ENCODE measurements around the gene HNRNPF. TPM values are rescaled to one million over a fixed set of nuclear protein-coding genes. Genes with fewer than 3 reads are reported as not detected.
"Not testable (repeated sequence)": the region's sequence is repeated elsewhere in the genome, so short reads cannot be mapped to it uniquely, and the experiment has no call there.

Gene HNRNPF
- 132 and 160 TPM in 2 replicates for total RNA-seq

DNA sequence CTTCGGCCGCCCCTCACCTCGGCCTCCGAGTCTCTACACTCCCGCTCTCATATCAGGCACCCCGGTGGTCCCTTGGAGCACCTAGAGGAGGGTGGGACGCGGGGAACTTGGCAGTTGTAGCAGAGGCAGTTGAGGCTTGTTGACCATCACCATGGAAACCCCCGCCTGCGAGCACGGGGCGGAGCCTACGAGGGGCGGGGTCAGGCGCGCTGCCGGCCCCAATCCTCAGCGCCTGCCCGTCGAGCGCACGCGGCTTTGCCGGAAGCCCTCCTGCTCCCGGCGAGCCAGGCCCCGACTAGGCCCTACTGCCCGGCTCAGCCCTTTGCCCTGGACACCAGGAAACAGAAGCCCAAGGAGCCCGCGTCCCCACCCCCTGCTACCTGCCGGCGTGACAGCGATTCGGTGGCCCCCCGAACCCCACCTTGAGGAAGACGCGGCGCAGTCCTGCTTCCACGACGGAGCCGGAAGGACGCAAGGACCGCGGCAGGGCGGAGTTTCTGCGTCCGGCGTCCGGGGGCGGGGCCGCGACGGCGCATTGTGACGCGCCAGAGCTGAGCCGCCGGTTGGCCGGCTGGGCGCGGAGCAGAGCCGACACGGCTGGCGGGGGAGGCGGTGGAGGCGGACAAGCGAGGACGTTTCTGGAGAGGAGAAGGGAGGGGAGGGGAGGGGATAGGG, at the start of gene HNRNPF:
TSS of gene HNRNPF (minus strand) at position 477 of the 675 bp plus-strand sequence. CDS start 21,302 bp downstream, outside the sequence.
- DNase-seq (ENCODE audit: low read depth in 2 of 2): peak; percentile 97 to 98

GRCh38 chr10:43458227-43458626, 49.2 kb upstream of the HNRNPF start:
- no peak for DNase-seq (ENCODE audit: low read depth in 2 of 2)

DNA sequence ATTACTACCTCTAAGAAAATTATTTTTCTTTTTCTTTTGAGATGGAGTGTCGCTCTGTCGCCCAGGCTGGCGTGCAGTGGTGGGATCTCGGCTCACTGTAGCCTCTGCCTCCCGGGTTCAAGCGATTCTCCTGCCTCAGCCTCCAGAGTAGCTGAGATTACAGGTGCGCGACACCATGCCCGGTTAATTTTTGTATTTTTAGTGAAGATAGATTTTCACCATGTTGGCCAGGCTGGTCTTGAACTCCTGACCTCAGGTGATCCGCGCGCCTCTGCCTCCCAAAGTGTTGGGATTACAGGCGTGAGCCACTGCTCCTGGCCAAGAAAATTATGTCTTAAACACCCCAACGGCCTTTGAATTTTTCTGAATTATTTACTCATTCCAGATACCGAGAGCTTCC, 47.6 kb upstream of the HNRNPF start:
- not testable (repeated sequence) for DNase-seq (ENCODE audit: low read depth in 2 of 2)

DNA sequence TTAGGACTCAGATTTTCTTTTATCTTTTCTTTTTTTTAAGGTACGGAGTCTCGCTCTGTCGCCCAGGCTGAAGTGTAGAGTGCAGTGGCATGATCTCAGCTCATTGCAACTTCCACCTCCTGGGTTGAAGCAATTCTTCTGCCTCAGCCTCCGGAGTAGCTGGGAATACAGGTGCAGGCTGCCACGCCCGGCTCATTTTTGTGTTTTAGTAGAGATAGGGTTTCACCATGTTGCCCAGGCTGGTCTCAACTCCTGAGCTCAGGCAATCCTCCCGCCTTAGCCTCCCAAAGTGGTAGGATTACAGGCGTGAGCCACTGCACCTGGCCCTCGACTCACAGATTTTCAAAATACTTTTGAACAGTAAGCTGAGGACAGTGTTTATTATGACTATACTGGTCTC, 45.0 kb upstream of the HNRNPF start:
- DNase-seq (ENCODE audit: low read depth in 2 of 2): not testable (repeated sequence)

DNA sequence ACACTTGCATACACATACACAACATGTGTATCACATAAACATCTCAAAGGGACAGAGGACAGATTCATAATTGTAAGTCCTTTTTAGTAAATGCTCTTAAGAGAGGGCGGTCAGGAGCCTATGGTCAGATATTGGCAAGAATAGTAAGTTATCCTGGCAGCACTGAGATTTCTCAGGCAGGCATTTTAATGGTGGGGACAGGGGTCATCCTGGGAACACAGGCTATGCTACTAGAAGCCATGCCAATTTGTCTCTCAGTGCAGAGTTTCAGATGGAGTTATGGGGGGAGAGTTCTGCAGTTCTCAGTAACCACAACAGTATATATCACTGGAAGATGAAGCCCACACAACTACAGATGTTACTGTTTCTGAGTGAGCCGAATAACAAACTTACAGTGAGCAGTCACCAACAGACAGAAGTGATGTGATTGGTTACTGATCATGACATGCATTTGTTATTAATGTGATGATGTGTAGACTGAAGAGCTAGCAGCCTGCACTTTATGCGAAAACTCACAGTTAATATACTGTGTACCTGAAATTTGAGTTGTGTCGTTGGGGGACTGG, 44.4 kb upstream of the HNRNPF start:
- no peak for DNase-seq (ENCODE audit: low read depth in 2 of 2)

DNA sequence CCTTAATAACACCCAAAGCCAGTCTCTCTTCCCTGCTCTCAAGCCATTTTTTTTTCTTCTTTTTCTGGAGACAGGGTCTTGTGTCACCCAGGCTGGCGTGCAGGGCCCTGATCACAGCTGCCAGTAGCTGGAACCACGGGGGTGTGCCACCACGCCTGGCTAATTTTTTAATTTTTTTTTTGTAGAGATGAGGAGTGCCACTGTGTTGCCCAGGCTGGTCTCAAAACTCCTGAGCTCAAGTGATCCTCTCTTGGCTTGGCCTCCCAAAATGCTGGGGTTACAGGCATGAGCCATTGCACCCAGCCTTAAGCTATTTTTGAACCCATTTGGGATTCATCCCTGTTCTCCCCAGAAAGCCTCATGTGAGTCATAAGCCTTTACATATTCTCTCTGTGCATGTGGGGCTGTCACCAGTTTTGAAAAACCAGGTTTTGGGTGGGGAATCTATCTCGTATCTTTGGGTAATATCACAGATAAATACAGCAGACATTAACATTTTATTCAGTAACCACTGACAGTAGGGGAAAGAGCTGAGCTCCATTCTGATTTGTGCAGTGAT, 43.4 kb upstream of the HNRNPF start:
- no peak for DNase-seq (ENCODE audit: low read depth in 2 of 2)

- DNase-seq (ENCODE audit: low read depth in 2 of 2): no peak
Measured at GRCh38 chr10:43448742-43449141, 39.8 kb upstream of the HNRNPF start.

GRCh38 chr10:43446219-43447017, 37.4 kb upstream of the HNRNPF start:
- DNase-seq (ENCODE audit: low read depth in 2 of 2): not testable (repeated sequence)

GRCh38 chr10:43444897-43445466, 36.0 kb upstream of the HNRNPF start:
- no peak for DNase-seq (ENCODE audit: low read depth in 2 of 2)

GRCh38 chr10:43444323-43444722, 35.3 kb upstream of the HNRNPF start:
- no peak for DNase-seq (ENCODE audit: low read depth in 2 of 2)

DNA sequence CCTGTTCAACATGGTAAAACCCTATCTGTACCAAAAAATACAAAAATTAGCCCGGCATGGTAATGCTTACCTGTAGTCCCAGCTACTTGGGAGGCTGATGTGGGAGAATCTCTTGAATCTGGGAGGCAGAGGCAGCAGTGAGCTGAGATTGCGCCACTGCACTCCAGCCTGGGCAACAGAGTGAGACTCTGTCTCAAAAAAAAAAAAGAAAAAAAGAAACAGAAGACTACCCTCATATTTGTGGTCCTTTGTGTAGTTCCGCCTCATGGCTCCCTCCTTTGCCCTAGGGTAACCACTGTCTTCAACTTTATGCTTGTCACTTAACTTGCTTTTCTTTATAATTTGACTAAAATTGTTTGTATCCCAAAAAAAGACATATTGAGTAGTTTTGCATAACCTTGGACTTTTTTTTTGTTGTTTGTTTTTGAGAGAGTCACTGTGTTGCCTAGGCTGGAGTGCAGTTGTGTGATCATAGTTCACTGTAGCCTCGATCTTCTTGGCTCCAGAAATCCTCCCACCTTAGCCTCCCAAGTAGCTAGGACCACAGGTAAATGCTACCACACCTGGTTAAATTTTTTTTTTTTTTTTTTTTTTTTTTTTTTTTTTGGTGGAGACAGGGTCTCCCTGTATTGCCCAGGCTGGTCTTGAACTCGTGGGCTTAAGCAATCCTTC, 31.6 kb upstream of the HNRNPF start:
- DNase-seq (ENCODE audit: low read depth in 2 of 2): no peak

GRCh38 chr10:43437141-43437870, 28.3 kb upstream of the HNRNPF start:
- peak in 1 of 2 donors; percentile 6 for DNase-seq (ENCODE audit: low read depth in 2 of 2)

DNA sequence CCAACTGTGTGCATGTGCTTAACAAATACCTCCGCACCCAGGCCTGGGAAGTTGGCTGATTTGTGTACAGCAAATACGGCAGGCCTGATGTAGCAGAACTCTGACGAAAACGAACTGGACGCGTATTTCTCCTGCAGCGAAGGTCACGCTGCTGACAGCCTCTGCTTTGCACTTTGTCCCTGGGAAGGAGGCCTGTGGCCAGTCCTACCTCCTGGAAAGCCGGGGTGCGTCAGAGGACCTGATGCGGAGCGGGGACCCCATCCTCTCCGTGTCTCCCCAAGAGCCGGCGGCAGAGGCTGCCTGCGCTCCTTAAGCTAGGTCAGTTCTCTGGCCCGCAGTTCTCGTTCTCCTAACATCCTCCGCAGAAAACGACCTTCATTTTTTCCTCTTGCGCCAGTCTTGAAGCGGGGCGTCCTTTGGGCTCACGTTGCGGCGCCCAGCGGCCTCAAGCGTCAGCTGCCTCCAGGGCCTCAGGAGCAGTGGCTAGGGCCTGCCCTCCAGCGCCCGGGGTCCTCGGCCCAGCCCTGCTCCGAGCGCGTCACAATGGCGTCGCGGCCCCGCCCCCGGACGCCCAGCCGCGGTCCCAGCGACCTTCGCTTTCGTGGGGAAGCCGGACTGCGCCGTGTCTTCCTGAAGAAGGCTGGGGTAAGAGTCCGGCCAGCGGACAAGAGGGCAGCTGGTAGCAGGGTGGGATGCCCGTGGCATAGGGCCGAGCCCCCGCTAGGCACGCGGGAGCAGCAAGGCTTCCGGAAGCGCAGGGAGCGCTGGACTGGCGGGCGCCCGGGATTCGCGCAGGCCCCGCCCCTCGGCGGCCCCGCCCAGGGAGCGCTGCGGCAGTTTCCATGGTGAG, 27.5 kb upstream of the HNRNPF start, which contains the start of gene ZNF487:
TSS of gene ZNF487 (plus strand) at position 821 of the 850 bp plus-strand sequence. CDS start 38,703 bp downstream, outside the sequence.
- DNase-seq (ENCODE audit: low read depth in 2 of 2): peak; percentile 89 to 92

- DNase-seq (ENCODE audit: low read depth in 2 of 2): no peak
Measured at GRCh38 chr10:43430926-43431663, 22.1 kb upstream of the HNRNPF start.

DNA sequence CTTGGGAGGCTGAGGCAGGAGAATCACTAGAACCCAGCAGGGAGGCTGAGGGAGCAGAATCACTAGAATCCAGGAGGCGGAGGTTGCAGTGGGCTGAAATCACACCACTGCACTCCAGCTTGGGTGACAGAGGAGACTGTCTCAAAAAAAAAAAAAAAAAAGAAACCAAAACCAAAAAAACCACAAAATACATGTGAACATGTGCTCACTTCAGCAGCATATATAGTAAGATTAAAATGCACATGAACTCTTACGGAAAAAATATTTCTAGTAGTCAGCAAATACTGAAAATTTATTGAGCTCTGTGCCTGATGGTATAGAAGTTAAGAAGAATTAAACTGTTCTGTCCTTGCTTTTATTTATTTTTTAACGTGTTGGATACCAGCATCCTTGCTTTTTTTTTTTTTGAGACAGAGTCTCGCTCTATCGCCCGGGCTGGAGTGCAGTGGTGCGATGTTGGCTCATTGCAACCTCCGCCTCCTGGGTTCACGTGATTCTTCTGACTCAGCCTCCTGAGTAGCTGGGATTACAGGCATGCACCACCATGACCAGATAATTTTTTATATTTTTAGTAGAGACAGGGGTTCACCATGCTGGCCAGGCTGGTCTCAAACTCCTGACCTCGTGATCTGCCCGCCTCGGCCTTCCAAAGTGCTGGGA, 18.3 kb upstream of the HNRNPF start:
- no peak for DNase-seq (ENCODE audit: low read depth in 2 of 2)

- DNase-seq (ENCODE audit: low read depth in 2 of 2): not testable (repeated sequence)
Measured at GRCh38 chr10:43426476-43426875, 17.5 kb upstream of the HNRNPF start.

GRCh38 chr10:43424416-43424815, 15.4 kb upstream of the HNRNPF start:
- DNase-seq (ENCODE audit: low read depth in 2 of 2): no peak

DNA sequence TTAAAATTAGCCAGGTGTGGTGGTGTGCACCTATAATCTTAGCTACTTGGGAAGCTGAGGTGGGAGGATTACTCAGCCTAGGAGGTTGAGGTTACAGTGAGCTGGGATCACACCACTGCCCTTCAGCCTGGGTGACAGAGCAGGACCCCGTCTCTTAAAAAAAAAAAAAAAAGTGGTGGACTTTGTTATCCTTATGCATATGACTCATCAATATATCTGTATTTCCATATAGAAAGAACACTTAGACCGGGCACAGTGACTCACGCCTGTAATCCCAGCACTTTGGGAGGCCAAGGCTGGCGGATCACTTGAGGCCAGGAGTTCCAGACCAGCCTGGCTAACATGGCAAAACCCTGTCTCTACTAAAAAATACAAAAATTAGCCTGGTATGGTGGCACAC, 13.0 kb upstream of the HNRNPF start:
- DNase-seq (ENCODE audit: low read depth in 2 of 2): not testable (repeated sequence)
